HepG2 (cell line): ENCODE data around the gene KSR1. TPM values are rescaled to one million over a fixed set of nuclear protein-coding genes. Genes with fewer than 3 reads are reported as not detected.

Experiments used
- ATM ChIP-seq: fragments of 450-650 bp; IDR thresholded peaks from 2 replicates; pipeline ENCODE4 v1.7.1; 2017; ENCODE audit warnings: mild to moderate bottlenecking, borderline replicate concordance
- CREM ChIP-seq, 2 experiments: sonication (generic) in 1 of 2; formaldehyde crosslinking in 1 of 2; IDR thresholded peaks; 2 replicates each; pipeline versions ENCODE4 v1.4.0 to v1.6.1; 2016 to 2020; ENCODE audit warnings: antibody characterized with exemption in 1 of 2, mild to moderate bottlenecking in 1 of 2, missing genetic modification reagents in 1 of 2
- ELF1 ChIP-seq: sonication (generic); formaldehyde crosslinking; IDR thresholded peaks from 2 replicates; pipeline ENCODE4 v1.4.0; 2020; ENCODE audit warnings: missing genetic modification reagents
- FLYWCH1 ChIP-seq: sonication (generic); formaldehyde crosslinking; IDR thresholded peaks from 2 replicates; pipeline ENCODE4 v1.8.1; 2023; ENCODE audit warnings: mild to moderate bottlenecking, missing genetic modification reagents
- FOXJ3 ChIP-seq: sonication (generic); formaldehyde crosslinking; IDR thresholded peaks from 2 replicates; pipeline ENCODE4 v1.4.0; 2020; ENCODE audit warnings: missing genetic modification reagents, mild to moderate bottlenecking, borderline replicate concordance
- GABPA ChIP-seq, 2 experiments: IDR thresholded peaks; 2 replicates each; pipeline ENCODE4 v1.6.1; 2011 to 2016; ENCODE audit warnings: low read depth in 2 of 2, low read length in 1 of 2, missing biosample characterization in 1 of 2, missing genetic modification characterization in 1 of 2
- GABPB1 ChIP-seq: IDR thresholded peaks from 2 replicates; pipeline ENCODE4 v1.6.1; 2016; ENCODE audit warnings: mild to moderate bottlenecking, missing genetic modification reagents, moderate library complexity, missing compliant biosample characterization
- HMG20A ChIP-seq: IDR thresholded peaks from 2 replicates; pipeline ENCODE4 v1.6.1; 2016; ENCODE audit warnings: borderline replicate concordance
- HOXD1 ChIP-seq: sonication (generic); formaldehyde crosslinking; IDR thresholded peaks from 2 replicates; pipeline ENCODE4 v1.5.0; 2020; ENCODE audit warnings: missing genetic modification reagents
- KAT8 ChIP-seq: IDR thresholded peaks from 2 replicates; pipeline ENCODE4 v1.6.1; 2016; ENCODE audit warnings: missing genetic modification reagents, missing compliant biosample characterization
- SIN3A ChIP-seq: IDR thresholded peaks from 2 replicates; pipeline ENCODE4 v1.6.1; 2011; ENCODE audit warnings: low read depth, mild to moderate bottlenecking, control low read depth, low read length, borderline replicate concordance
- SOX6 ChIP-seq, 2 experiments: fragments of 450-650 bp in 1 of 2; sonication (generic) in 1 of 2; formaldehyde crosslinking in 1 of 2; IDR thresholded peaks; 2 replicates each; pipeline versions ENCODE4 v1.4.0 to v1.6.1; 2017 to 2020; ENCODE audit warnings: antibody characterized with exemption in 1 of 2, mild to moderate bottlenecking in 1 of 2, missing genetic modification reagents in 1 of 2
- XBP1 ChIP-seq: sonication (generic); formaldehyde crosslinking; IDR thresholded peaks from 2 replicates; pipeline ENCODE4 v1.5.0; 2020; ENCODE audit warnings: missing genetic modification reagents
- ZBTB7B ChIP-seq: sonication (generic); formaldehyde crosslinking; IDR thresholded peaks from 2 replicates; pipeline ENCODE4 v1.4.0; 2020; ENCODE audit warnings: missing genetic modification reagents
- ZMYM2 ChIP-seq: sonication (generic); formaldehyde crosslinking; IDR thresholded peaks from 2 replicates; pipeline ENCODE4 v1.8.0; 2022; ENCODE audit warnings: mild to moderate bottlenecking, missing genetic modification reagents
- ZMYM3 ChIP-seq: sonication (generic); formaldehyde crosslinking; IDR thresholded peaks from 2 replicates; pipeline ENCODE4 v1.5.1; 2020; ENCODE audit warnings: mild to moderate bottlenecking, missing genetic modification reagents
- ZNF253 ChIP-seq: sonication (generic); formaldehyde crosslinking; IDR thresholded peaks from 2 replicates; pipeline ENCODE4 v1.8.0; 2022; ENCODE audit warnings: mild to moderate bottlenecking, missing genetic modification reagents, borderline replicate concordance
- ZNF570 ChIP-seq: sonication (generic); formaldehyde crosslinking; IDR thresholded peaks from 2 replicates; pipeline ENCODE4 v1.4.0; 2020; ENCODE audit warnings: mild to moderate bottlenecking, missing genetic modification reagents, borderline replicate concordance
- ZNF703 ChIP-seq: sonication (generic); formaldehyde crosslinking; IDR thresholded peaks from 2 replicates; pipeline ENCODE4 v1.5.1; 2020; ENCODE audit warnings: missing genetic modification reagents, mild to moderate bottlenecking, moderate library complexity, borderline replicate concordance
- ZNF747 ChIP-seq: sonication (generic); formaldehyde crosslinking; IDR thresholded peaks from 2 replicates; pipeline ENCODE4 v1.8.1; 2023; ENCODE audit warnings: missing genetic modification reagents, mild to moderate bottlenecking, borderline replicate concordance
- ZNF766 ChIP-seq: sonication (generic); formaldehyde crosslinking; IDR thresholded peaks from 2 replicates; pipeline ENCODE4 v1.5.0; 2020; ENCODE audit warnings: missing genetic modification reagents, borderline replicate concordance
- ZNF770 ChIP-seq: sonication (generic); formaldehyde crosslinking; IDR thresholded peaks from 2 replicates; pipeline ENCODE4 v1.5.0; 2020; ENCODE audit warnings: mild to moderate bottlenecking, missing genetic modification reagents
- ZNF792 ChIP-seq: IDR thresholded peaks from 2 replicates; pipeline ENCODE4 v1.6.1; 2016
- polyA plus RNA-seq, 8 experiments: library from polyadenylated mRNA; depleted of rRNA in 3 of 8; stranded (reverse) in 7 of 8; unstranded in 1 of 8; fragments of >200 nt; fragmentation: Illumina TruSeq in 4 of 8; extraction: Trizol in 4 of 8; gene quantifications; 2 replicates each; pipeline versions ENCODE4 v1.2.1 to v1.2.3, GENCODE V29; 2011 to 2016; ENCODE audit warnings: low read depth in 4 of 8, missing spikeins in 1 of 8, mixed read lengths in 1 of 8; ENCODE audit not compliant: insufficient read depth in 1 of 8
- total RNA-seq, 5 experiments: library from RNA; depleted of rRNA; stranded (reverse); fragments of >200 nt; fragmentation: Illumina TruSeq; extraction: Trizol; gene quantifications; 2 replicates each; pipeline ENCODE4 v1.2.3, GENCODE V29; 2016; ENCODE audit warnings: low read depth in 1 of 5
- TF ChIP-seq, protein P1 (sequence below): sonication (generic); formaldehyde crosslinking; IDR thresholded peaks from 2 replicates; pipeline ENCODE4 v1.4.0; 2020; ENCODE audit warnings: missing genetic modification reagents
- TF ChIP-seq, protein P2 (sequence below), 2 experiments: sonication (generic) in 1 of 2; formaldehyde crosslinking in 1 of 2; IDR thresholded peaks; 2 replicates each; pipeline versions ENCODE4 v1.4.0 to v1.6.1; 2018 to 2020; ENCODE audit warnings: missing genetic modification reagents in 2 of 2, borderline replicate concordance in 1 of 2, low read depth in 1 of 2, mild to moderate bottlenecking in 1 of 2, missing biosample characterization in 1 of 2

KSR1 gene
- total and polyA plus RNA-seq, 2 of the 13 experiments (the other 11 are each of a cell fraction or from before 2014, with no cell fraction given) = 10.1 to 16.6 TPM

DNA sequence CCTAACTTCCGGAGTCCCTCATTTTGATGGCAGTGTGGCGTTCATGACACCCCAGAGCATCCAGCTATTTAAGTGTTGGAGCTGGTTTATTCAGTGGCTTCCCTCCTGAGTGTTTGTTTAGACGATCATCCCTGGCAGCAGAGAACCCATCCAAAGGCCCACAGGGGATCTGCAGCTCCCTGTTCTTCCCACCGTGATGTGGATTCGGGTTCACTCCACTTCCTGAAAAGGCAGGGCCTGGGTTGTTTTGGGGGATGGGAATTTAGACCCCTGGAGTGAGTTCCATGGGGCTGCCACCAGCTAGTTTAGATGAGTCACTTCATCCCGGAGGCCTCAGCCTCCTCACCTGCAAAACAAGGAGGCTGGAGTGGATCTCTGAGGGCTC, 2.3 kb downstream of the KSR1 start (continued):
- TF ChIP-seq ELF1 (CRISPR knock-in tag) (0 out of 2 replicates have a peak, but pooled peaks have one; percentile 19), HMG20A (CRISPR knock-in tag) (no peak), ZNF703 (CRISPR knock-in tag) (no peak), ZBTB7B (CRISPR knock-in tag) (0 out of 2 replicates have a peak, but pooled peaks have one; percentile 42), ZNF570 (CRISPR knock-in tag) (no peak), GABPA (IDR thresholded peaks at IDR 0.05; ENCODE audit: low read depth, low read length) (no peak), GABPA (CRISPR knock-in tag; IDR thresholded peaks at IDR 0.05; ENCODE audit: low read depth) (peak; percentile 0; the same call in 1 of the 2 replicates), ZMYM2 (0 out of 2 replicates have a peak, but pooled peaks have one; percentile 17), ZNF770 (peak; percentile 83), ZNF253 (CRISPR knock-in tag) (0 out of 2 replicates have a peak, but pooled peaks have one; percentile 60), SOX6 (IDR thresholded peaks at IDR 0.05) (no peak), SOX6 (CRISPR knock-in tag; IDR thresholded peaks at IDR 0.05) (peak; percentile 29; the same call in 1 of the 2 replicates), GABPB1 (CRISPR knock-in tag) (peak; percentile 9; the same call in 1 of the 2 replicates), ZMYM3 (CRISPR knock-in tag) (no peak), ZNF747 (CRISPR knock-in tag) (0 out of 2 replicates have a peak, but pooled peaks have one; percentile 17), ZNF766 (no peak), CREM (IDR thresholded peaks at IDR 0.05) (no peak), CREM (CRISPR knock-in tag; IDR thresholded peaks at IDR 0.05) (no peak), ATM (no peak), SIN3A (peak; percentile 2; the same call in 1 of the 2 replicates), ZNF792 (CRISPR knock-in tag) (no peak), FOXJ3 (CRISPR knock-in tag) (no peak), FLYWCH1 (CRISPR knock-in tag) (no peak), XBP1 (CRISPR knock-in tag) (no peak), KAT8 (CRISPR knock-in tag) (no peak; the same call in 1 of the 2 replicates), HOXD1 (CRISPR knock-in tag) (no peak)
- TF ChIP-seq, protein P1, sequence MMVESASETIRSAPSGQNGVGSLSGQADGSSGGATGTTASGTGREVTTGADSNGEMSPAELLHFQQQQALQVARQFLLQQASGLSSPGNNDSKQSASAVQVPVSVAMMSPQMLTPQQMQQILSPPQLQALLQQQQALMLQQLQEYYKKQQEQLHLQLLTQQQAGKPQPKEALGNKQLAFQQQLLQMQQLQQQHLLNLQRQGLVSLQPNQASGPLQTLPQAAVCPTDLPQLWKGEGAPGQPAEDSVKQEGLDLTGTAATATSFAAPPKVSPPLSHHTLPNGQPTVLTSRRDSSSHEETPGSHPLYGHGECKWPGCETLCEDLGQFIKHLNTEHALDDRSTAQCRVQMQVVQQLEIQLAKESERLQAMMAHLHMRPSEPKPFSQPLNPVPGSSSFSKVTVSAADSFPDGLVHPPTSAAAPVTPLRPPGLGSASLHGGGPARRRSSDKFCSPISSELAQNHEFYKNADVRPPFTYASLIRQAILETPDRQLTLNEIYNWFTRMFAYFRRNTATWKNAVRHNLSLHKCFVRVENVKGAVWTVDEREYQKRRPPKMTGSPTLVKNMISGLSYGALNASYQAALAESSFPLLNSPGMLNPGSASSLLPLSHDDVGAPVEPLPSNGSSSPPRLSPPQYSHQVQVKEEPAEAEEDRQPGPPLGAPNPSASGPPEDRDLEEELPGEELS = 0 out of 2 replicates have a peak, but pooled peaks have one; percentile 4
- TF ChIP-seq, protein P2, sequence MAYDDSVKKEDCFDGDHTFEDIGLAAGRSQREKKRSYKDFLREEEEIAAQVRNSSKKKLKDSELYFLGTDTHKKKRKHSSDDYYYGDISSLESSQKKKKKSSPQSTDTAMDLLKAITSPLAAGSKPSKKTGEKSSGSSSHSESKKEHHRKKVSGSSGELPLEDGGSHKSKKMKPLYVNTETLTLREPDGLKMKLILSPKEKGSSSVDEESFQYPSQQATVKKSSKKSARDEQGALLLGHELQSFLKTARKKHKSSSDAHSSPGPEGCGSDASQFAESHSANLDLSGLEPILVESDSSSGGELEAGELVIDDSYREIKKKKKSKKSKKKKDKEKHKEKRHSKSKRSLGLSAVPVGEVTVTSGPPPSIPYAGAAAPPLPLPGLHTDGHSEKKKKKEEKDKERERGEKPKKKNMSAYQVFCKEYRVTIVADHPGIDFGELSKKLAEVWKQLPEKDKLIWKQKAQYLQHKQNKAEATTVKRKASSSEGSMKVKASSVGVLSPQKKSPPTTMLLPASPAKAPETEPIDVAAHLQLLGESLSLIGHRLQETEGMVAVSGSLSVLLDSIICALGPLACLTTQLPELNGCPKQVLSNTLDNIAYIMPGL (CRISPR knock-in tag; IDR thresholded peaks at IDR 0.05; ENCODE audit: borderline replicate concordance in 1 of 2, low read depth in 1 of 2) = peak in 1 of 2 experiments; percentile 3; a peak in 1 of 4 replicates
